Ectodermal cell (in vitro differentiated cells): Measurements from ENCODE around the gene ZRANB3.

ENCODE experiments used
- H3K27ac ChIP-seq: 2 replicates; pipeline ENCODE4 v1.7.0; 2013; ENCODE audit warnings: mild to moderate bottlenecking, low read depth, low read length; ENCODE audit not compliant: insufficient read depth, poor library complexity, severe bottlenecking
- H3K27me3 ChIP-seq: 2 replicates; pipeline ENCODE4 v1.7.0; 2013; ENCODE audit warnings: mild to moderate bottlenecking, low read length; ENCODE audit not compliant: insufficient read depth, control insufficient read depth, poor library complexity, severe bottlenecking
- H3K36me3 ChIP-seq: one replicate; pipeline ENCODE4 v1.7.0; 2013; ENCODE audit warnings: low read length; ENCODE audit not compliant: control insufficient read depth, insufficient read depth
- H3K4me1 ChIP-seq: one replicate; pipeline ENCODE4 v1.7.0; 2013; ENCODE audit warnings: low read length; ENCODE audit not compliant: control insufficient read depth, insufficient read depth
- H3K4me3 ChIP-seq: 2 replicates; pipeline ENCODE4 v1.7.0; 2013; ENCODE audit warnings: low read depth, low read length, control low read depth; ENCODE audit not compliant: insufficient read depth
- H3K9me3 ChIP-seq: 2 replicates; pipeline ENCODE4 v1.7.0; 2013; ENCODE audit warnings: mild to moderate bottlenecking, low read length, moderate library complexity; ENCODE audit not compliant: control insufficient read depth
- WGBS, 2 experiments: methylation state at CpG; one replicate each; pipeline ENCODE4 v1.1.7; 2013; ENCODE audit warnings: missing lambda C conversion rate in 2 of 2; 5-methylcytosine and 5-hydroxymethylcytosine counted together

Gene ZRANB3

GRCh38 chr2:135230150-135230549 is 300.9 kb downstream of the ZRANB3 start:
- Histone ChIP-seq H3K36me3 (peaks cover 3% of the 10 kb centered on the region), H3K27ac (no peak overlapping the region), H3K4me1 (no peaks in the 10 kb centered on the region), H3K9me3 (no peaks in the 10 kb centered on the region), H3K4me3 (no peak overlapping the region), H3K27me3 (no peaks in the 10 kb centered on the region)
- 91% methylated on average over 1 of the region's 1 CpG for WGBS, 2 experiments

GRCh38 chr2:135227386-135227785 is 303.6 kb downstream of the ZRANB3 start:
- Histone ChIP-seq H3K27ac (no peak overlapping the region), H3K27me3 (no peaks in the 10 kb centered on the region), H3K4me3 (no peak overlapping the region), H3K36me3 (peaks cover 3% of the 10 kb centered on the region), H3K4me1 (no peaks in the 10 kb centered on the region), H3K9me3 (no peaks in the 10 kb centered on the region)
- WGBS, 2 experiments, result 92 to 100% methylated on average over 1 of the region's 1 CpG

- peaks cover 3% of the 10 kb centered on the region for H3K36me3 ChIP-seq
- no peaks in the 10 kb centered on the region for H3K27me3 ChIP-seq
- H3K4me3 ChIP-seq, result no peak overlapping the region
- H3K9me3 ChIP-seq, result no peaks in the 10 kb centered on the region
- WGBS, 2 experiments, result 93 to 100% methylated on average over 1 of the region's 1 CpG
- H3K27ac ChIP-seq, result no peak overlapping the region
- H3K4me1 ChIP-seq, result no peaks in the 10 kb centered on the region
Observed at GRCh38 chr2:135226961-135227360, 304.1 kb downstream of the ZRANB3 start.

GRCh38 chr2:135225781-135226180 is 305.2 kb downstream of the ZRANB3 start:
- no peak overlapping the region for H3K4me3 ChIP-seq
- H3K36me3 ChIP-seq, result peaks cover 3% of the 10 kb centered on the region
- no peaks in the 10 kb centered on the region for H3K9me3 ChIP-seq
- no peaks in the 10 kb centered on the region for H3K4me1 ChIP-seq
- H3K27ac ChIP-seq, result no peak overlapping the region
- H3K27me3 ChIP-seq, result no peaks in the 10 kb centered on the region

GRCh38 chr2:135219226-135219625 is 311.8 kb downstream of the ZRANB3 start:
- no peaks in the 10 kb centered on the region for H3K9me3 ChIP-seq
- H3K4me1 ChIP-seq, result no peaks in the 10 kb centered on the region
- no peak overlapping the region for H3K27ac ChIP-seq
- no peaks in the 10 kb centered on the region for H3K27me3 ChIP-seq
- 94% methylated on average over 1 of the region's 1 CpG for whole genome bisulfite sequencing, 2 experiments
- H3K4me3 ChIP-seq, result no peak overlapping the region
- H3K36me3 ChIP-seq, result no peaks in the 10 kb centered on the region

- Histone ChIP-seq H3K27ac (no peak overlapping the region), H3K9me3 (no peaks in the 10 kb centered on the region), H3K36me3 (no peaks in the 10 kb centered on the region), H3K27me3 (no peaks in the 10 kb centered on the region), H3K4me3 (no peak overlapping the region), H3K4me1 (no peaks in the 10 kb centered on the region)
- 91 to 94% methylated on average over 2 of the region's 2 CpGs for WGBS, 2 experiments
Observed at GRCh38 chr2:135218426-135218825, 312.6 kb downstream of the ZRANB3 start.

- peaks cover 11% of the 10 kb centered on the region for H3K4me1 ChIP-seq
- no peak overlapping the region for H3K4me3 ChIP-seq
- 46 to 60% methylated on average over 2 of the region's 2 CpGs for WGBS, 2 experiments
- no peaks in the 10 kb centered on the region for H3K9me3 ChIP-seq
- peak overlapping the region; percentile 60 for H3K27ac ChIP-seq
- H3K36me3 ChIP-seq, result no peaks in the 10 kb centered on the region
- H3K27me3 ChIP-seq, result no peaks in the 10 kb centered on the region
Observed at GRCh38 chr2:135212757-135213156, 318.3 kb downstream of the ZRANB3 start.

- WGBS, 2 experiments, result 90 to 96% methylated on average over 2 of the region's 2 CpGs
- Histone ChIP-seq H3K4me3 (no peak overlapping the region), H3K36me3 (no peaks in the 10 kb centered on the region)
Observed at GRCh38 chr2:135208016-135208415, 323.0 kb downstream of the ZRANB3 start.

GRCh38 chr2:135203944-135204343 is 327.1 kb downstream of the ZRANB3 start:
- Histone ChIP-seq H3K9me3 (no peaks in the 10 kb centered on the region), H3K27ac (no peak overlapping the region), H3K27me3 (no peaks in the 10 kb centered on the region), H3K4me1 (no peaks in the 10 kb centered on the region), H3K4me3 (no peak overlapping the region), H3K36me3 (no peaks in the 10 kb centered on the region)
- WGBS, 2 experiments, result 94 to 95% methylated on average over 3 of the region's 3 CpGs

More at GRCh38 chr2:135208016-135208415, 323.0 kb downstream of the ZRANB3 start:
- Histone ChIP-seq H3K9me3 (no peaks in the 10 kb centered on the region), H3K27me3 (no peaks in the 10 kb centered on the region), H3K27ac (no peak overlapping the region), H3K4me1 (peaks cover 8% of the 10 kb centered on the region)

- Histone ChIP-seq H3K4me3 (no peak overlapping the region), H3K27me3 (no peaks in the 10 kb centered on the region), H3K27ac (no peak overlapping the region), H3K9me3 (no peaks in the 10 kb centered on the region), H3K4me1 (no peaks in the 10 kb centered on the region), H3K36me3 (no peaks in the 10 kb centered on the region)
Observed at GRCh38 chr2:135202751-135203150, 328.3 kb downstream of the ZRANB3 start.

GRCh38 chr2:135198481-135198880 is 332.5 kb downstream of the ZRANB3 start:
- WGBS, 2 experiments, result 89 to 91% methylated on average over 3 of the region's 3 CpGs
- Histone ChIP-seq H3K9me3 (peaks cover 2% of the 10 kb centered on the region), H3K4me3 (no peak overlapping the region), H3K27ac (no peak overlapping the region), H3K27me3 (no peaks in the 10 kb centered on the region), H3K4me1 (no peaks in the 10 kb centered on the region), H3K36me3 (no peaks in the 10 kb centered on the region)
